Activated naive CD4-positive, alpha-beta T cell treated with anti-CD3 and anti-CD28 coated beads for 36 hours (primary cell): Measurements from ENCODE around the gene CCDC144A. TPM values are rescaled to one million over a fixed set of nuclear protein-coding genes. Genes with fewer than 3 reads are reported as not detected.
"Not testable (repeated sequence)": the region's sequence is repeated elsewhere in the genome, so short reads cannot be mapped to it uniquely, and the experiment has no call there.

Experiments used
- CTCF ChIA-PET: fragments of 350-600 bp; sonication (Branson Sonifier 250); formaldehyde crosslinking; loops from one replicate; lab custom pipeline; 2021; ENCODE audit warnings: antibody characterized with exemption; lab: Charles Lee
- DNase-seq: peaks from one replicate; pipeline ENCODE4 v3.0.0-alpha.2; 2020
- H3K27ac Mint-ChIP-seq: one replicate; pipeline ENCODE4 v1.8.0; 2021; ENCODE audit warnings: mild to moderate bottlenecking, mixed read lengths
- H3K27me3 Mint-ChIP-seq: one replicate; pipeline ENCODE4 v1.8.0; 2021; ENCODE audit warnings: low read depth, mixed read lengths
- H3K36me3 Mint-ChIP-seq: one replicate; pipeline ENCODE4 v1.8.0; 2021; ENCODE audit warnings: low read depth, mixed read lengths
- H3K4me1 Mint-ChIP-seq: one replicate; pipeline ENCODE4 v1.8.0; 2021; ENCODE audit warnings: low read depth, mixed read lengths
- H3K4me3 Mint-ChIP-seq: one replicate; pipeline ENCODE4 v1.8.0; 2021; ENCODE audit warnings: mild to moderate bottlenecking, moderate library complexity, mixed read lengths
- H3K9me3 Mint-ChIP-seq: one replicate; pipeline ENCODE4 v1.8.0; 2021; ENCODE audit warnings: mixed read lengths
- intact Hi-C: fragments of 100-400 bp; cut with micrococcal nuclease; formaldehyde crosslinking; loops from one replicate; pipeline ENCODE4 v1.15.1; 2023
- total RNA-seq, 2 experiments: library from RNA; stranded (reverse); gene quantifications; one replicate each; pipeline ENCODE4 v1.2.3, GENCODE V29; 2021

CCDC144A gene
- total RNA-seq, 2 experiments from 2014 or later: 5.0 to 5.3 TPM

- intact Hi-C loops, H3K27ac Mint-ChIP-seq, H3K9me3 Mint-ChIP-seq, H3K4me1 Mint-ChIP-seq, H3K4me3 Mint-ChIP-seq, CTCF ChIA-PET, DNase-seq, H3K36me3 Mint-ChIP-seq: not testable (repeated sequence)
- peaks cover 20% of the 10 kb centered on the region for H3K27me3 Mint-ChIP-seq
Observed at GRCh38 chr17:16686019-16686418, 4.0 kb upstream of the CCDC144A start.

GRCh38 chr17:16687151-16687550, 2.9 kb upstream of the CCDC144A start:
- intact Hi-C loops, H3K4me1 Mint-ChIP-seq: not testable (repeated sequence)

DNA sequence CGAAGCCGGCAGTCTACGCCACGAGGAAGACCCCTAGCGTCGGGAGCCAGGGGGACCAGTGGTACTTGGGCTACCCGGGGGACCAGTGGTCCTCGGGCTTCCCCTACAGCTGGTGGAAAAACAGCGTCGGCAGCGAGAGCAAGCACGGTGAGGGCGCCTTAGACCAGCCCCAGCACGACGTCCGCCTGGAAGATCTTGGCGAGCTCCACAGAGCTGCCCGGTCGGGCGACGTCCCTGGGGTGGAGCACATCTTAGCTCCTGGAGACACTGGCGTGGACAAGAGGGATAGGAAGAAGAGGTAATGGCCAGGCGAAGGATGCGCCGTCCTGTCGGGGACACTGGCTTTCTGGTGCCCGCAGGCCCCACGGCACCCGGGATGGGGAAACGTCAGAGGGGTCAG, 406 bp downstream of the CCDC144A start:
- intact Hi-C loops: loop anchor here (2.0 kb wide), 2 partner anchors 106 to 154 kb away; no protein-coding TSS in a partner anchor
- CTCF ChIA-PET: interaction anchor here (2.1 kb wide), 1 partner anchor 155 kb away, joined by 11 read pairs; no protein-coding TSS in a partner anchor
- peak overlapping the region; percentile 38 for H3K4me3 Mint-ChIP-seq
- H3K9me3 Mint-ChIP-seq, H3K27me3 Mint-ChIP-seq, H3K36me3 Mint-ChIP-seq, H3K27ac Mint-ChIP-seq, DNase-seq, H3K4me1 Mint-ChIP-seq: not testable (repeated sequence)

More at GRCh38 chr17:16687151-16687550, 2.9 kb upstream of the CCDC144A start:
- CTCF ChIA-PET: interaction anchor here (0.7 kb wide), 1 partner anchor 258 kb away, joined by 3 read pairs; no protein-coding TSS in a partner anchor
- H3K9me3 Mint-ChIP-seq, H3K27ac Mint-ChIP-seq, H3K36me3 Mint-ChIP-seq, H3K4me3 Mint-ChIP-seq, DNase-seq: not testable (repeated sequence)
- peaks cover 17% of the 10 kb centered on the region for H3K27me3 Mint-ChIP-seq

DNA sequence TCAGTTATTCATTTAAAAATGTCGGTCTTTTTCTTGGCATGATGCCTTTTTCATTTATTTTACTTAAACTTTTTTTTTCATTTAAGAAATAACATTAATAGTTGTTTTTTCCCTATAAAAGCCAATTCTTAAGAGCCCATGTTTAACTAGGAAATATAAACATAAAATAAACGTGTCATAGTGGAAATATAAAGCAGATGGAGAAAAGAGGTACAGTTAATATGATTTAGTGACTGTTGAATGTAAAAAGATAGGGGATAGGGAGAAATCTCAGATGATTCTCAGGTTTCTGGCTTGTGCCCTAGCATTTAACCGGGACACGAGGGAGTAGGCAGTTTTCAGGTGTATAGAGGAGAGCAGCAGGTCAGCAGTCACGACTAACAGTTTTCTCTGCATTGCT, 7.6 kb downstream of the CCDC144A start:
- H3K27ac Mint-ChIP-seq, CTCF ChIA-PET, DNase-seq, H3K36me3 Mint-ChIP-seq, H3K27me3 Mint-ChIP-seq, H3K4me1 Mint-ChIP-seq, H3K9me3 Mint-ChIP-seq, intact Hi-C loops, H3K4me3 Mint-ChIP-seq: not testable (repeated sequence)

- peaks cover 28% of the 10 kb centered on the region for H3K27me3 Mint-ChIP-seq
- peaks cover 11% of the 10 kb centered on the region for H3K4me1 Mint-ChIP-seq
- H3K36me3 Mint-ChIP-seq, intact Hi-C loops, H3K9me3 Mint-ChIP-seq, H3K27ac Mint-ChIP-seq, CTCF ChIA-PET: not testable (repeated sequence)
- DNase-seq: peak; percentile 8
- H3K4me3 Mint-ChIP-seq: peak overlapping the region; percentile 8
Observed at GRCh38 chr17:16745492-16746203, 55.6 kb downstream of the CCDC144A start.

GRCh38 chr17:16746571-16746970, 56.5 kb downstream of the CCDC144A start:
- H3K4me3 Mint-ChIP-seq, H3K9me3 Mint-ChIP-seq, DNase-seq, CTCF ChIA-PET, intact Hi-C loops, H3K27ac Mint-ChIP-seq, H3K36me3 Mint-ChIP-seq: not testable (repeated sequence)
- H3K4me1 Mint-ChIP-seq: peaks cover 13% of the 10 kb centered on the region
- peaks cover 33% of the 10 kb centered on the region for H3K27me3 Mint-ChIP-seq

DNA sequence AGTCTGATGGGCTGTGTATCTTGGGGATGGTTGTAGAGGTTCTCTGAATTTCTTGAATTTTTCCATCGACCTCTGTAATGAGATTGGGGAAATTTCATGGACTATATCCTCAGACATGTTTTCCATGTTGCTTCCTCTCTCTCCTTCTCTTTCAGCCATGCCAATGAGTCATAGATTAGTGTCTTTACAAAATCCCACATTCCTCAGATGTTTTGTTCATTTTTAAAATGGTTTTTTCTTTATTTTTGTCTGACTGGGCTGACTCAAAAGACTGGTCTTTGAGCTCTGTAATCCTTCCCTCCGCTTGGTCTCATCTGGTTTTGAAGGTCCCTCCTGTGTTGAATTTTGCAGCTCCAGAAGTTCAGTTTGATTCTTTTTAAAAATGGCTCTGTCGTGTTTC, 60.5 kb downstream of the CCDC144A start:
- CTCF ChIA-PET, H3K36me3 Mint-ChIP-seq, intact Hi-C loops, H3K27ac Mint-ChIP-seq, H3K4me3 Mint-ChIP-seq, DNase-seq, H3K9me3 Mint-ChIP-seq: not testable (repeated sequence)
- Mint-ChIP-seq H3K4me1 (peaks cover 12% of the 10 kb centered on the region), H3K27me3 (peaks cover 24% of the 10 kb centered on the region)

GRCh38 chr17:16751224-16751923, 61.3 kb downstream of the CCDC144A start:
- CTCF ChIA-PET, H3K9me3 Mint-ChIP-seq, H3K36me3 Mint-ChIP-seq, H3K27ac Mint-ChIP-seq, H3K4me1 Mint-ChIP-seq, H3K4me3 Mint-ChIP-seq, intact Hi-C loops: not testable (repeated sequence)
- peak; percentile 12 for DNase-seq
- peaks cover 16% of the 10 kb centered on the region for H3K27me3 Mint-ChIP-seq

DNA sequence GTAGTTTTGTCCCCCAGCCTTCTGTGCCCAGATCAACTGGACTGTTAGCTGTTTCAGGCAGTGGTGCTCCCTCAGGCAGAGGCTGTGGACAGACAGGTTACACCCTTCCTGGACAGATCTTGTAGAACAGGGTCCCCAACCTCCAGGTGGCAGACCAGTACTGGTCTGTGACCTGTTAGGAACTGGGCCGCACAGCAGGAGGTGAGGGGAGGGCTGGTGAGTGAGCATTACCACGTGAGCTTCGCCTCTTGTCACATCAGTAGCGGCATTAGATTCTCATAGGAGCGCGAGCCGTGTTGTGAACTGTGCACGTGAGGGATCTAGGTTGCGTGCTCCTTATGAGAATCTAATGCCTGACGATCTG, 61.9 kb downstream of the CCDC144A start:
- H3K27me3 Mint-ChIP-seq: peaks cover 13% of the 10 kb centered on the region
- H3K27ac Mint-ChIP-seq, H3K9me3 Mint-ChIP-seq, CTCF ChIA-PET, DNase-seq, H3K4me3 Mint-ChIP-seq, H3K4me1 Mint-ChIP-seq, intact Hi-C loops, H3K36me3 Mint-ChIP-seq: not testable (repeated sequence)

DNA sequence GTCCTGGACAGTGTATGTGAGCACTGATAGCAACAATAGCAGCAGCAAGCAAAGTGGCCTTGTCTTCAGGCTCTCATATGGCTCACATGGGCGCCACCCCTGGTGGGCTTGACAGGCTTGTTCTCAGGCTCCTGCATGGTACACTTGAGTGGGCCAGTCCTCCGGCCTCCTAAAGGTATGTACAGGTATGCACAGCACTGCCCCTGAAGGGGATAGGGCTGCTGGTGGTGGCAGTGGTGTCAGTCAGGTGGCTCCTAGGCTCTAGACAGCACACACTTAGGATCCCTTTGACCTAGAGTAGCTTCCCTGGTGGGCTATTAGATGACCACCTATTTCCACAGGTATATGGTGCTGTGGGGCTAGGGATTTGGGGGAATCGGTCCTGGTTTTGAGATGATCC, 67.5 kb downstream of the CCDC144A start:
- CTCF ChIA-PET, H3K4me3 Mint-ChIP-seq, H3K4me1 Mint-ChIP-seq, H3K27me3 Mint-ChIP-seq, intact Hi-C loops, H3K9me3 Mint-ChIP-seq, DNase-seq, H3K27ac Mint-ChIP-seq, H3K36me3 Mint-ChIP-seq: not testable (repeated sequence)

- H3K36me3 Mint-ChIP-seq, H3K27ac Mint-ChIP-seq, CTCF ChIA-PET, DNase-seq, H3K27me3 Mint-ChIP-seq, H3K9me3 Mint-ChIP-seq, H3K4me3 Mint-ChIP-seq, H3K4me1 Mint-ChIP-seq, intact Hi-C loops: not testable (repeated sequence)
Observed at GRCh38 chr17:16758177-16758576, 68.1 kb downstream of the CCDC144A start.

GRCh38 chr17:16768290-16769175, 78.5 kb downstream of the CCDC144A start:
- CTCF ChIA-PET, intact Hi-C loops, H3K4me3 Mint-ChIP-seq, H3K27ac Mint-ChIP-seq, H3K27me3 Mint-ChIP-seq, H3K4me1 Mint-ChIP-seq, H3K9me3 Mint-ChIP-seq, H3K36me3 Mint-ChIP-seq, DNase-seq: not testable (repeated sequence)
